ENCODE results near the gene CORO2B.

The CORO2B gene

DNA sequence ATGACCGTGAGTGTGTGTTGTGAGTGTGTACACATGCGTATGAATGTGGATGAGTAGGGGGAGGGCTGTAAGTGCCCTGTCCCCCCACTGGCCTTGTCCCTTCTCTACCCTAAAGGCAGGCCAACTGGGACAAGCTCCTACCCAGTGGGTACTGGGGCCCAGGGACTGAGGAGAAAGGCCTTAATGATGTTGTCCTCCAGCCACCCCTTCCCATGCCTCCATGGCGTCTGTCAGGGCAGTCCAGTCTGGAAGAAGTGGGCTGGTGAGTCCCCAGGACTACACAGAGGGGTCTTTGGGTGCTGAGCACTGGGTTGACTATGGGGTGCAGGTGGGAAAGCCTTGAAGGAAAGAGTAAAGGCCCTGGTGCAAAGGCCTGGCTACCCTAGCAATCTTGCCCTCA lies 16.9 kb upstream of the CORO2B start:
- TF ChIP-seq, protein P1, sequence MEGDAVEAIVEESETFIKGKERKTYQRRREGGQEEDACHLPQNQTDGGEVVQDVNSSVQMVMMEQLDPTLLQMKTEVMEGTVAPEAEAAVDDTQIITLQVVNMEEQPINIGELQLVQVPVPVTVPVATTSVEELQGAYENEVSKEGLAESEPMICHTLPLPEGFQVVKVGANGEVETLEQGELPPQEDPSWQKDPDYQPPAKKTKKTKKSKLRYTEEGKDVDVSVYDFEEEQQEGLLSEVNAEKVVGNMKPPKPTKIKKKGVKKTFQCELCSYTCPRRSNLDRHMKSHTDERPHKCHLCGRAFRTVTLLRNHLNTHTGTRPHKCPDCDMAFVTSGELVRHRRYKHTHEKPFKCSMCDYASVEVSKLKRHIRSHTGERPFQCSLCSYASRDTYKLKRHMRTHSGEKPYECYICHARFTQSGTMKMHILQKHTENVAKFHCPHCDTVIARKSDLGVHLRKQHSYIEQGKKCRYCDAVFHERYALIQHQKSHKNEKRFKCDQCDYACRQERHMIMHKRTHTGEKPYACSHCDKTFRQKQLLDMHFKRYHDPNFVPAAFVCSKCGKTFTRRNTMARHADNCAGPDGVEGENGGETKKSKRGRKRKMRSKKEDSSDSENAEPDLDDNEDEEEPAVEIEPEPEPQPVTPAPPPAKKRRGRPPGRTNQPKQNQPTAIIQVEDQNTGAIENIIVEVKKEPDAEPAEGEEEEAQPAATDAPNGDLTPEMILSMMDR (IDR thresholded peaks at IDR 0.05; ENCODE audit: low read depth, low read length, missing control alignments) = no peak
- H3K4me3 ChIP-seq (ENCODE audit: low read depth, low read length) = no peak overlapping the region
- DNase-seq (ENCODE audit: low read depth) = no peak
- in situ Hi-C loops (cut with HindIII; ENCODE audit: low sequenced_read_pairs) = no loop called here

GRCh38 chr15:68564173-68564572 lies 14.6 kb upstream of the CORO2B start:
- no peak overlapping the region for H3K4me3 ChIP-seq (ENCODE audit: low read depth, low read length)
- in situ Hi-C loops (cut with HindIII; ENCODE audit: low sequenced_read_pairs) = no loop called here
- DNase-seq (ENCODE audit: low read depth) = no peak
- TF ChIP-seq, protein P1 (IDR thresholded peaks at IDR 0.05; ENCODE audit: low read depth, low read length, missing control alignments) = no peak

- H3K4me3 ChIP-seq (ENCODE audit: low read depth, low read length) = no peak overlapping the region
- in situ Hi-C loops (cut with HindIII; ENCODE audit: low sequenced_read_pairs) = no loop called here
- DNase-seq (ENCODE audit: low read depth) = no peak
- TF ChIP-seq, protein P1 (IDR thresholded peaks at IDR 0.05; ENCODE audit: low read depth, low read length, missing control alignments) = no peak
These were observed 13.6 kb upstream of the CORO2B start for GRCh38 chr15:68565234-68565633.

- no peak overlapping the region for H3K4me3 ChIP-seq (ENCODE audit: low read depth, low read length)
- no peak for DNase-seq (ENCODE audit: low read depth)
- TF ChIP-seq, protein P1 (IDR thresholded peaks at IDR 0.05; ENCODE audit: low read depth, low read length, missing control alignments) = no peak
- in situ Hi-C loops (cut with HindIII; ENCODE audit: low sequenced_read_pairs) = no loop called here
These were observed 13.1 kb upstream of the CORO2B start for GRCh38 chr15:68565726-68566125.

- no peak for DNase-seq (ENCODE audit: low read depth)
- H3K4me3 ChIP-seq (ENCODE audit: low read depth, low read length) = no peak overlapping the region
- in situ Hi-C loops (cut with HindIII; ENCODE audit: low sequenced_read_pairs) = no loop called here
- TF ChIP-seq, protein P1 (IDR thresholded peaks at IDR 0.05; ENCODE audit: low read depth, low read length, missing control alignments) = no peak
These were observed 12.3 kb upstream of the CORO2B start for GRCh38 chr15:68566377-68566954.

DNA sequence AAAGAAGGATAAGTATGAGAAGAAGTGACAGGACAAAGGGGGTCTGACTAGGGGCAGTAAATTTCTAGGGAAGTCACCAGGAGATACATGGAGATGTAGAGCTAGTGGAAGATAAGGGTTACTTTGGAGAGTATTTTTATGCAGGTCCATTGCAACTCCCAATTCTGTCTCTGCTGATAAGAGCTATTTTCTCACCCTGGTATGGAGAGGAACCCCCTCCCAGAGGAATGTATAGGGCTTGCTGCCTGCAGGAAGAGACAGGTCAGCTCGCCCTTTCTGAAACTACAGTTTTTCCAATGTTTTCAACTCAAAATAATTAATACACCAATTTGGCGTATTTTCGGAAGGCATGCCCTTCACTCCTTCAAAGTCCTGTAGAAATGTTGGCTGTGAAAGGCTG lies 11.4 kb upstream of the CORO2B start:
- no peak overlapping the region for H3K4me3 ChIP-seq (ENCODE audit: low read depth, low read length)
- DNase-seq (ENCODE audit: low read depth) = no peak
- in situ Hi-C loops (cut with HindIII; ENCODE audit: low sequenced_read_pairs) = no loop called here
- TF ChIP-seq, protein P1 (IDR thresholded peaks at IDR 0.05; ENCODE audit: low read depth, low read length, missing control alignments) = no peak

All from astrocyte of the cerebellum (primary cell).